NK-92 treated with Interleukin-12 subunit alpha and Interleukin-12 subunit beta, amount 100 ng/mL, for 24 hours (cell line): ENCODE measurements around the gene FURIN.
A peak's percentile ranks its signal among the peaks of the same experiment; 100 is the strongest.
"Not testable (repeated sequence)": the region's sequence is repeated elsewhere in the genome, so short reads cannot be mapped to it uniquely, and the experiment has no call there.

Source experiments
- DNase-seq: peaks from one replicate; lab custom pipeline; 2025; lab: John Stamatoyannopoulos, UW

FURIN gene

GRCh38 chr15:90916461-90916860 is 48.1 kb downstream of the FURIN start:
- no peak for DNase-seq

DNA sequence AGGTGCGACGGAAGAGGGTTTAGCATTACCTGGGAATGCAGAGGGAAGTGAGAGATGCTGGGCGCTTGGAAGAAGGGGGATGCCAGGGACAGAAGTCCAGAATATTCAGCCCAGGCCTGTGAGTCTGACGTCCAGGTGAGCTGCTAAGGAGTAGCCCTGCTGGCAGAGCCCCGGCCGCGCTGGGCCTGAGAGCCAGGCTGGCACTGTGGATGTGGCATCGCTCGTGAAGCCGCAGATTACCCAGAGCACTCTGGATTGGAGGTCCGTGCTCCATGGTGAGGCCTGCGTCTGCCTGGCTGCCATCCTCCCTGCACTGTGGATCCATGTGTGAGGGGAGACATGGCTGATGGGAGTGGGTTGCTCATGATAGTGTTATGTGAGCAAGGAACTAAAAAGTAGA is 49.2 kb downstream of the FURIN start:
- no peak for DNase-seq

DNA sequence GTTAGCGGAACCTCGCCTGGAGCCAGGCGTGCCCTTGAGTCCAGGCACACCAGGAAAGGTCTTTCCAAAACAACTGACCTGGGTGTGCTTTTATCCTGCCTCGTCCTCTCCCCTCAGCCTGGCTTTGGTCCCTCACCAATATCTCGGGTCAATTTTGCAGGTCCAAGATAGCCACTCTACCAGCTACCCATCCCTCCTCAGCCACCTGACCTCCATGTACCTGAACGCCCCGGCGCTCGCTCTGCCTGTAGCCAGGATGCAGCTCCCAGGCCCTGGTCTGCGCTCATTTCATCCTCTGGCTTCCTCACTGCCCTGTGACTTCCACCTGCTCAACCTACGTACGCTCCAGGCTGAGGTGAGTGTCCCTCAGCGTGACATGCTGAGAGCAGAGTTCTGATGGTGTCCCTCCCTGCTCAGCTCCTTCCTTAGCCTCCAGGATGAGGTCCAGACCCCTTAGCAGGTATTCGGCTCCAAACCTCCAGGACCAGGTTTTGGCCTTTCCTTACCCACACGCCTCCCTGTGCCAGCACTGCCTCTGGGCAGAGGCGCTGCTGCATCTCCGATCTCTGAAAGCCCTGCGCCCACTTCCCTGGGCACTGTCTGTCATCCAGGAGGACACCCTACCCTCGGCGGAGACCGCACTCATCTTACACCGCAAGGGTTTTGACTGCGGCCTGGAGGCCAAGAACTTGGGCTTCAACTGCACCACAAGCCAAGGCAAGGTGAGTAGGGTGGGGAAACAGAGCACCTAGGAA is 49.8 kb downstream of the FURIN start:
- no peak for DNase-seq

- no peak for DNase-seq
Observed at GRCh38 chr15:90918835-90919234, 50.4 kb downstream of the FURIN start.

- DNase-seq, result no peak
Observed at GRCh38 chr15:90921887-90922286, 53.5 kb downstream of the FURIN start.

- DNase-seq, result not testable (repeated sequence)
Observed at GRCh38 chr15:90922712-90923322, 54.4 kb downstream of the FURIN start.

DNA sequence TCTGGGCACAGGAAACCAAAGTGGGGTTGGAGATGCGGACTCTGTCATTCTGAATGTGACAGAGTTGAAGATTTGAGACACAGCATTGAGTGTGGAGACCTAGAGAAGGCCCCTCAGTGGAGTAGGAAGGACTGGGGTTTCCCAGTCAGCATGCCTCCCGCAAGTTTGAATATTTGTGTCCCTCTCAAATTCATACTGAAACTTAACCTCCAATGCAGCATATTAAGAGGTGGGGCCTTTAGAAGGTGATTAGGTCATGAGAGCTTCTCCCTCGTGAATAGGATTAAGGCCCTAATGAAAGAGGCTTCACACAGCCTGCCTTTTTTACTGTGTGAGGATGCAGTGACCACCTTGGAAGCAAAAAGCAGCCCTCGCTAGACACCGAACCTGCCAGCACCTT is 56.0 kb downstream of the FURIN start:
- no peak for DNase-seq

- DNase-seq, result not testable (repeated sequence)
Observed at GRCh38 chr15:90926766-90927165, 58.4 kb downstream of the FURIN start.

DNA sequence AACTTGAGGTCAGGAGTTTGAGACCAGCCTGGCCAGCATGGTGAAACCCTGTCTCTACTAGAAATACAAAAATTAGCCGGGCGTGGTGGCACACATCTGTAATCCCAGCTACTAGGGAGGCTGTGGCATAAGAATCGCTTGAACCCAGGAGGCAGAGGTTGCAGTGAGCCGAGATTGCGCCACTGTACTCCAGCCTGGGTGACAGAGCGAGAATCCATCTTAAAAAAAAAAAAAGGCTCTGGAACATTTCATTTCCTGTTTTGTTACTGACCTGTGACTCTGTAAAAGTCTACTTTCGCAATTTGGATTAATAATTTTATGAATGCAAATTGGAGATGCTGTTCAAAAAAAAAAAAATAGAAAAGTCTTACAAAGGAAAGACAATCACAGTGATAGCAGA is 59.7 kb downstream of the FURIN start:
- DNase-seq, result not testable (repeated sequence)

DNA sequence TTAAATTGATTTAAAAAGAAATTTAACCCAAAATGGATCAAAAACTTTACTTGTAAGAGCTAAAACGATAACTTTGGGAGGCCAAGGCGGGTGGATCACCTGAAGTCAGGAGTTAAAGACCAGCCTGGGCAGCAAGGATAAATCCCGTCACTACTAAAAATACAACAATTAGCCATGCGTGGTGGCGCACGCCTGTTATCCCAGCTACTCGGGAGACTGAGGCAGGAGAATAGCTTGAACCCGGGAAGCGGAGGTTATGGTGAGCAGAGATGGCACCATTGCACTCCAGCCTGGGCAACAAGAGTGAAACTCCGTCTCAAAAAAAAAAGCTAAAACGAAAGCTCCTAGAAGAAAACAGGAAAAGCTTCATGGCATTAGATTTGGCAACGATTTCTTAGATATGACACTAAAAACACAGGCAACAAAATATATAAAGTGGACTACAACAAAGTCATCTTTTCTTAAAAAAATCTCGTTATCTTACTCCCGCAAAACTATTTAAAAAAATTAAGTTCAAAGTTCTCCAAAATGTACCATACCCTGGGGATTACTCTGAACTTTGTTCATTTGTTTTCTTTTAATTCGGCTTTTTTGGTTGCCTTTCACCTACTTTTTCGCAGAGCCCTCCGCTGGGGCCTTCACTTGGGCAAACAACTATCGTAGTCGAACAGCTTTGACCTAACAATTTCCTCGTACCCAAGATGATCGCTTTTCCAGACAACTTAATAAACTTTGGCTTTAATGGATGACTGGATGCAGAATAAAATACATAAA is 61.0 kb downstream of the FURIN start:
- no peak for DNase-seq

DNA sequence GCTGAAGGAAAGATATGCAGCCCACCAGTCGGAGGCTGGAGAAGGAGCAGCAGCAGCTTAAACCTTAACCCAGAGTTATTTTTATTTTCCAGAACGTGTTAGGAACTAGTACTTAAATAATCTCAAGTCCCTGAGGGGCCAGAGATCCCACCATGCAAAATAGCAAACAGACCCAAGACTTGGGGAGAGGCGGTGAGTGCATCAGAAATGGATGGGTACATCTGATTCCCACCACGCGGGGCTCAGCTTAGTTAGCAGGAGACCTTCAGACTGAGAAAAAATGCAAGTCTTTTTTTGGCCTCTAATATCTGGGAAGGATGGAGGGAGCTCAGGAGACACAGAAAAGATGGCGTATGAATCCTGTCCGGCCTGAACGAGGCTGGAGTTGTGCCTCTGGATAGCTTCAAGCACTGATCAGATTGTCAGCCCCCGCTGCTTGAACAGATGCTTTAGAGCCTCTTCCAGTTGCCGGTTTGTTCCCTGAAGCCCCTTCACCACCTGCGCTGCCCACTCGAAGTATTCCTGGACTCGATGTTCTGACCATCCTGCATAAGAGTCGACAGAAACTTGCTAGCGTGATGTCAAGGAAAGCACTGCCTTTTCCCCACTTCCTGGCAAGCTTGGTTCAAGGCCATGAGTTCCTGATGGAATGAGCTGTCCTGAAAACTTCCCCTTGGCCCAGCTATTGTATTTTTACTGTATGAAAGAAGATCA is 62.6 kb downstream of the FURIN start:
- no peak for DNase-seq

- DNase-seq, result no peak
Observed at GRCh38 chr15:90931575-90931827, 63.1 kb downstream of the FURIN start.

DNA sequence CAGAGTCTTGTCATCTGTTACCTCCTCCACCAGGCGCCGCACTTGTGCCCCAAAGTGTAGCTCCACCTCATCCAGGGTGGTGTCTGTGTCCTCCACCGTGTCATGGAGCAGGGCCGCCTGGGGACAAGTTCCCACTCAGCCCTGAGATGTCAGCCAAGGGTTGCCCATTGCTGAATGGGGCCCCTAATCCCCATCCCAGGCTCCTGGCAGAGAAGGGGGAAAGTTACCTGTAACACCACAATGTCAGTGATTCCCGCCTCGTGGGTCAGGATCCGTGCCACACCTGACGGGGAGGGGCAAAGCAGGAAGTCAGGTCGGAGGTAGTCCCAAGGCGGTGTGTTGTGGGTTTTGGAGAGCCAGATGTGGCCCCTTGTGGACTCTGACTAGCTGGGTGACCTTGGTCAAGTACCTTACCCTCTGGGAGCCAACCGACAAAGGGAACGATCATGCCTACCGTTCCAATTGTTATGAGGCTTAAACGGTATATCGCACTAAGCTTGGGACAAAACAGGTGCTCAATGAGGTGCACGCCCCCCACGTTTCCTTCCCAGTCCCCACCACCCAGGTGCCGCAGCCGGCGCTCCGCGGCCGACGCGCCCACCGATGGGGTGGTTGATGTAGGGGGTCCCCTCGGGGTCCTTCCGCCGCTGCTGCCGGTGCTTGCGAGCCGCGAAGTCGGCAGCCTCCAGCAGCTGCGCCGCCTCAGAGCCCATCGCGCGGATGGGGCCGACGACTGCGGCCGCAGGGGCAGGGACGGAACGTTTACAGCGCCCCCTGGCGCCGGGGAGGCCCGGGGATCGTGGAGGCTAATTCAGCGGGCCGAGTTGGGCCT is 63.7 kb downstream of the FURIN start, which contains the start of gene HDDC3:
Gene HDDC3 (minus strand): TSS at position 722 of the 832 bp plus-strand sequence. CDS start 9 bp downstream, at position 713.
- DNase-seq, result peak; percentile 88

- no peak for DNase-seq
Observed at GRCh38 chr15:90932660-90932991, 64.2 kb downstream of the FURIN start.
